ENCODE measurements around the gene TBC1D32.
"Not testable (repeated sequence)": the region's sequence is repeated elsewhere in the genome, so short reads cannot be mapped to it uniquely, and the experiment has no call there.

TBC1D32 gene

DNA sequence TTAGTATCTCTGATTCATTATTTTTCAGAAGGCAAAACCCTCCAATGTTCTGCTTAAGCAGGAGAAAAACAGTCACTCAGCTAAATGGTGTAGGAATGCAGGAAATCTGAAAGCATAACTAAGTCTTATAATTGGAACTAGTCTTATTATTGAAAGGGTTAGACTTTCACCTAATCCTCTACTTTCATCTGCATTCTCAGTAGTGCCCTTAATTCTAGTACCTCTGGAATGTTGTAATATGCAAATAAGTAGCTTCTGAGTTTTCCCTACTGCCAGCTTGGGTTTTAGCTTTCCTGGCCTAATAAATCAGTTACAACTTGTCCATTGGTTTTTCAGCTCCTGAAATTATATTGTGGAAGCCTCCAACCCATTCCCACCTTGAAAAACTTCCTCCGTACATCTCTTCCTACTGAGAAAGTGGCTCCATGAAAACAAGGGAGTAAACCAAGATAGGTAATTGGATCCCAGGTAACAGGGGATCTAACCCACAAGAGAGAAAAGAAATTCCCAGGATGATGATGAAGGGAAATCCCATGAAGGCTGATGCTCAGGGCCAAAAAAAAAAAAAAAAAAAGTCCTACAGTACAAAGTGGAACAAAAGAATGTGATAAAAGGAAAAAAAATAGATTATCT is 147.0 kb downstream of the TBC1D32 start:
- Histone ChIP-seq H4K20me1 (ENCODE audit: insufficient read depth, low read length, poor library complexity, severe bottlenecking) (no peaks in the 10 kb centered on the region), H3K36me3 (ENCODE audit: insufficient read depth, low read length) (no peaks in the 10 kb centered on the region), H3K4me3 (ENCODE audit: low read length, poor library complexity, severe bottlenecking) (no peak overlapping the region), H3K4me1 (ENCODE audit: insufficient read depth, low read length, poor library complexity, severe bottlenecking) (no peaks in the 10 kb centered on the region), H3F3A (ENCODE audit: low read depth) (no peaks in the 10 kb centered on the region), H3K9me3 (ENCODE audit: insufficient read depth, low read depth, low read length) (no peaks in the 10 kb centered on the region), H2AFZ (ENCODE audit: low read length) (no peak overlapping the region), H3K79me2 (ENCODE audit: insufficient read depth, low read length) (no peaks in the 10 kb centered on the region), H3K9me2 (replicated peaks; ENCODE audit: low read depth, low read length) (no peaks in the 10 kb centered on the region), H3K9ac (ENCODE audit: low read depth, low read length, poor library complexity, severe bottlenecking) (no peak overlapping the region), H3K4me2 (ENCODE audit: low read depth, low read length, poor library complexity, severe bottlenecking) (no peak overlapping the region), H3K27me3 (ENCODE audit: insufficient read depth, low read length, poor library complexity, severe bottlenecking) (no peaks in the 10 kb centered on the region)
- TF ChIP-seq, protein P1, sequence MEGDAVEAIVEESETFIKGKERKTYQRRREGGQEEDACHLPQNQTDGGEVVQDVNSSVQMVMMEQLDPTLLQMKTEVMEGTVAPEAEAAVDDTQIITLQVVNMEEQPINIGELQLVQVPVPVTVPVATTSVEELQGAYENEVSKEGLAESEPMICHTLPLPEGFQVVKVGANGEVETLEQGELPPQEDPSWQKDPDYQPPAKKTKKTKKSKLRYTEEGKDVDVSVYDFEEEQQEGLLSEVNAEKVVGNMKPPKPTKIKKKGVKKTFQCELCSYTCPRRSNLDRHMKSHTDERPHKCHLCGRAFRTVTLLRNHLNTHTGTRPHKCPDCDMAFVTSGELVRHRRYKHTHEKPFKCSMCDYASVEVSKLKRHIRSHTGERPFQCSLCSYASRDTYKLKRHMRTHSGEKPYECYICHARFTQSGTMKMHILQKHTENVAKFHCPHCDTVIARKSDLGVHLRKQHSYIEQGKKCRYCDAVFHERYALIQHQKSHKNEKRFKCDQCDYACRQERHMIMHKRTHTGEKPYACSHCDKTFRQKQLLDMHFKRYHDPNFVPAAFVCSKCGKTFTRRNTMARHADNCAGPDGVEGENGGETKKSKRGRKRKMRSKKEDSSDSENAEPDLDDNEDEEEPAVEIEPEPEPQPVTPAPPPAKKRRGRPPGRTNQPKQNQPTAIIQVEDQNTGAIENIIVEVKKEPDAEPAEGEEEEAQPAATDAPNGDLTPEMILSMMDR (conservative IDR thresholded peaks at IDR 0.05; ENCODE audit: low read length), result no peak
- TF ChIP-seq EZH2phosphoT487 (IDR thresholded peaks at IDR 0.05; ENCODE audit: borderline replicate concordance), result no peak

DNA sequence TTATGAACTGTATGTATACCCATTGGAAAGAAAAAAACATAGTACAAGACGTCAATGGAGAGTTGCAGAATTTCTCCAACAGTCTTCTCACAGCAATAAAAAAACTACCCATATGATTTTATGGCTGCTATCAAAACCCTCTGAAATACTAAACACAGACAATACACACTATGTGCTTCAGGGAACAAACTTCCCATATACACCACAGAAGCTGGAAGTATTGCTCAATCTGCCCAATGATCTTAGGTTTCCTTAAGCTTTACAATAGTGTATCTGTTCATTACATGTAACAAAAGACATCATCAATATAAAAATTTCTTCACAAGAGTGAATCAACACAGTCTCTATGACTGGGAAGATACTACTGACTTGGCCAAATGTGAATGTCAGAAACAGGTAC is 150.5 kb downstream of the TBC1D32 start:
- Histone ChIP-seq H3K36me3 (ENCODE audit: insufficient read depth, low read length) (0 out of 2 replicates have a peak, but pooled peaks cover 7% of the 10 kb centered on the region), H3K9ac (ENCODE audit: low read depth, low read length, poor library complexity, severe bottlenecking) (no peak overlapping the region), H2AFZ (ENCODE audit: low read length) (no peak overlapping the region), H3F3A (ENCODE audit: low read depth) (no peaks in the 10 kb centered on the region), H3K9me2 (replicated peaks; ENCODE audit: low read depth, low read length) (no peaks in the 10 kb centered on the region), H3K4me2 (ENCODE audit: low read depth, low read length, poor library complexity, severe bottlenecking) (no peak overlapping the region), H3K79me2 (ENCODE audit: insufficient read depth, low read length) (no peaks in the 10 kb centered on the region), H3K27me3 (ENCODE audit: insufficient read depth, low read length, poor library complexity, severe bottlenecking) (no peaks in the 10 kb centered on the region), H3K4me3 (ENCODE audit: low read length, poor library complexity, severe bottlenecking) (no peak overlapping the region), H4K20me1 (ENCODE audit: insufficient read depth, low read length, poor library complexity, severe bottlenecking) (no peaks in the 10 kb centered on the region), H3K9me3 (ENCODE audit: insufficient read depth, low read depth, low read length) (no peaks in the 10 kb centered on the region), H3K4me1 (ENCODE audit: insufficient read depth, low read length, poor library complexity, severe bottlenecking) (no peaks in the 10 kb centered on the region)
- TF ChIP-seq, protein P1 (conservative IDR thresholded peaks at IDR 0.05; ENCODE audit: low read length), result no peak
- no peak for TF ChIP-seq EZH2phosphoT487 (IDR thresholded peaks at IDR 0.05; ENCODE audit: borderline replicate concordance)

DNA sequence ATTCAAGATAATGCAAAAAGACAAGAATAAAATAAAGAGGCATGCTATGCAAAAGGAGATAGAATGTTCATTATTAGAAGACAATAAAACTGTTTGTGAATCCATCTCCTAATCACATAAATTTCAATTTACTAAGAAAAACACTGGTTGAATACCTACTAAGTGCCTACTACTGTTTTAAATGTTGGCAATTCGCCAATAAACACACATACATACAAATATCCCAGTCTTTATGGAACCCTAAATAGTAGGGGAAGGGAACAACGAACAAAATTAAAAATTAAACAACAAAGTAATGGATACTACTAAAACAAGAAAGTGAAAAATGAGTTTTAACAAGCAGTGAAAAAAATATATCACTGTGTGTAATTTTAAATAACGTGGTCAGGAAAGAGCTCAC is 158.5 kb downstream of the TBC1D32 start:
- H3K9me2 ChIP-seq (replicated peaks; ENCODE audit: low read depth, low read length), result no peaks in the 10 kb centered on the region
- no peak overlapping the region for H3K4me3 ChIP-seq (ENCODE audit: low read length, poor library complexity, severe bottlenecking)

DNA sequence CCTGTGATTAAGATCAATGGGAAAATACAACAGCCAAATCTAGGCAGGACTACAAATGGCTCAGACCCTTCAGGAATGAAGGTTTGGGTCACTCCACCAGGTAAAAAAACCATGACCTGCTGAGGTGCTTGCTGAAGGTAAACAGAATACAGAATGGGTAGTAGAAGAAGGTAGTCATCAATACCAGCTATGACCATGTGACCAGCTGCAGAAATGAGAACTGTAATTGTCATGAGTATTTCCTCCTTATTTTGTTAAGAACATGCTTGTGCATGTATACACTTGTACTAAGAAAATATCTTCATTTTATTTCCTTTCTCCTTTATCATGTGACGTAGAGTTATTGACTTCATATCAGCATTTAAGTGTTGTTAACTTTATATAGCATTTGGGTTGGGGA is 161.8 kb downstream of the TBC1D32 start:
- not testable (repeated sequence) for H3K9me2 ChIP-seq (replicated peaks; ENCODE audit: low read depth, low read length); H2AFZ ChIP-seq (ENCODE audit: low read length); H4K20me1 ChIP-seq (ENCODE audit: insufficient read depth, low read length, poor library complexity, severe bottlenecking); H3F3A ChIP-seq (ENCODE audit: low read depth); H3K27me3 ChIP-seq (ENCODE audit: insufficient read depth, low read length, poor library complexity, severe bottlenecking); H3K79me2 ChIP-seq (ENCODE audit: insufficient read depth, low read length); H3K9me3 ChIP-seq (ENCODE audit: insufficient read depth, low read depth, low read length); H3K4me1 ChIP-seq (ENCODE audit: insufficient read depth, low read length, poor library complexity, severe bottlenecking); H3K4me3 ChIP-seq (ENCODE audit: low read length, poor library complexity, severe bottlenecking); H3K36me3 ChIP-seq (ENCODE audit: insufficient read depth, low read length); H3K9ac ChIP-seq (ENCODE audit: low read depth, low read length, poor library complexity, severe bottlenecking); H3K4me2 ChIP-seq (ENCODE audit: low read depth, low read length, poor library complexity, severe bottlenecking)

More for the DNA sequence above, 158.5 kb downstream of the TBC1D32 start:
- TF ChIP-seq, protein P1 (conservative IDR thresholded peaks at IDR 0.05; ENCODE audit: low read length), result no peak
- no peak for TF ChIP-seq EZH2phosphoT487 (IDR thresholded peaks at IDR 0.05; ENCODE audit: borderline replicate concordance)
- Histone ChIP-seq H4K20me1 (ENCODE audit: insufficient read depth, low read length, poor library complexity, severe bottlenecking) (no peaks in the 10 kb centered on the region), H3F3A (ENCODE audit: low read depth) (no peaks in the 10 kb centered on the region), H3K36me3 (ENCODE audit: insufficient read depth, low read length) (no peaks in the 10 kb centered on the region), H3K4me1 (ENCODE audit: insufficient read depth, low read length, poor library complexity, severe bottlenecking) (no peaks in the 10 kb centered on the region), H3K9me3 (ENCODE audit: insufficient read depth, low read depth, low read length) (0 out of 2 replicates have a peak, but pooled peaks cover 3% of the 10 kb centered on the region), H2AFZ (ENCODE audit: low read length) (no peak overlapping the region), H3K27me3 (ENCODE audit: insufficient read depth, low read length, poor library complexity, severe bottlenecking) (no peaks in the 10 kb centered on the region), H3K9ac (ENCODE audit: low read depth, low read length, poor library complexity, severe bottlenecking) (no peak overlapping the region), H3K79me2 (ENCODE audit: insufficient read depth, low read length) (no peaks in the 10 kb centered on the region), H3K4me2 (ENCODE audit: low read depth, low read length, poor library complexity, severe bottlenecking) (no peak overlapping the region)

Data from Loucy (cell line).